Measurements from ENCODE around the gene USP6NL. TPM values are rescaled to one million over a fixed set of nuclear protein-coding genes. Genes with fewer than 3 reads are reported as not detected.

Gene USP6NL
- total RNA-seq, 4 donors from 2014 or later: 13.9 to 17.1 (median 15.8) TPM

DNA sequence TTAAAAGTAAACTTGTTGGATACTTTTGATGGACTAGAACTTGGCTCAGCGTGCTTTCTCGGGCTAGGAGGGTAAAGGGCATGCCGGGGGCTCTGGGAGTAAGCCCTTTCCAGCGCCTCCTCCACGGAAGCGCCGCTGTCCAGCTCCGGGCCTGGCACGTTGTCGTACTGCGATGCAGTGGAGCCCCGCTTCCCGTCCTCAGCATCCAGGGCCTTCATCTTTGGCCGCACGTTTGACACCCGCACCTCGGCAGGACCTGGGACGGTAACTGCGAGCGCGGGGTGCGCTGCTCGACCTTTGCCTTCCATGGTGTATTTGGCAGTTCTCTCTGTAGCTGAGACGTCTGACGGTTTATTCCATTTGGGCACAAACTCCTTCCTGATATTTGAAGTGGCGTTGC is 148.3 kb downstream of the USP6NL start:
- no peak for TF ChIP-seq CTCF (IDR thresholded peaks at IDR 0.05)
- ATAC-seq (ENCODE audit: low FRiP score) (no peak), DNase-seq (ENCODE audit: low spot score) (no peak)

DNA sequence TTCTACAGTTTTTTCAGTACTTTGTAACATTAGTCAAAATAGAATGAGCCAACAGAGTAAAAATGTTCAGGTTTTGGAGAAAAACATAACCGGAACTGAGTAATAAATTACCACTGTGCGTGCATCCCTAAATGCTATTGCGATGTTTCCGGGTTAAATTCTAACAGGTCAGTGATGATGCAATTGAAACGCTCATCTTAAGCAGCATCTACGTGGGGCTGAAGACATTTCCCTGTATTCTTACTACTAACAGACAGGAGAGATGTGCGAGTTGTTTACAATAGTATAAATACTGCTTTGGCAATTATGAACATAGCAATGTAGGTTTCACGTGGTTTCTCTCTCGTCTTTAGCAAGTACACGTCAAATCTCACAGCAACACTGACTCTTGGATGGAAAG is 149.4 kb downstream of the USP6NL start:
- no peak for TF ChIP-seq CTCF (IDR thresholded peaks at IDR 0.05)
- no peak for DNase-seq (ENCODE audit: low spot score)
- no peak for ATAC-seq (ENCODE audit: low FRiP score)

- DNase-seq (ENCODE audit: low spot score) (no peak), ATAC-seq (ENCODE audit: low FRiP score) (no peak)
- no peak for TF ChIP-seq CTCF (IDR thresholded peaks at IDR 0.05)
Observed at GRCh38 chr10:11457336-11457735, 154.1 kb downstream of the USP6NL start.

DNA sequence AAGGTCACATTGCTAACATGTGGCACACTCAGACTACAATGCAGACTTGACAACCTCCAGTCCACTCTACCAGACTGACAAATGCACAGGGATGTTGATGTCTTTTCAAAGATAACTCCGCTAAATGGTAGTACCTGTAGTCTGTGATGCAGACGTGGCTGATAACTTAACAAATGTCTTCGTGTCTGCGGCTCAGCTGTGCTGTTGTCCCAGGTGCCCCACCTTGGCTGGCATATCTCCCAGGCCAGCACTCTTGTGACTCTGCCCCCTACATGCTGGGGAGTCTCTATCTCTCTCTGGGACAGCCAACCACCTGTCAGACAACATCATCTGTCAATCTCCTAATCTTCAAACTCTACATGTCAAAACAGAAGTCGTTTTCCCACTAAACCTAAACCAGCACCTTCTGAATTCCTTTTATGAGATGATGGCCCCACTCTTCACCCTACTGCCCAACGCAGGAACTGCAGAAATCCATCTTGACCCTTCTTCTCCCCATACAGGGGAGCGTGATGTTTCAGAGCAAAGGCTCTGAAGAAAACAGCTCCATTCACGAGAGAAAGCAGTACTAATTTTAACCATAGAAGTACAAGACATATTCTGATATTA is 156.4 kb downstream of the USP6NL start:
- DNase-seq (ENCODE audit: low spot score) (no peak), ATAC-seq (ENCODE audit: low FRiP score) (no peak)
- no peak for TF ChIP-seq CTCF (IDR thresholded peaks at IDR 0.05)

- ATAC-seq (ENCODE audit: low FRiP score): no peak
- TF ChIP-seq CTCF (IDR thresholded peaks at IDR 0.05): no peak
- DNase-seq (ENCODE audit: low spot score): no peak
Observed at GRCh38 chr10:11454160-11454559, 157.3 kb downstream of the USP6NL start.

- ATAC-seq (ENCODE audit: low FRiP score) (no peak), DNase-seq (ENCODE audit: low spot score) (no peak)
- TF ChIP-seq CTCF (IDR thresholded peaks at IDR 0.05): no peak
Observed at GRCh38 chr10:11451640-11452260, 159.7 kb downstream of the USP6NL start.

DNA sequence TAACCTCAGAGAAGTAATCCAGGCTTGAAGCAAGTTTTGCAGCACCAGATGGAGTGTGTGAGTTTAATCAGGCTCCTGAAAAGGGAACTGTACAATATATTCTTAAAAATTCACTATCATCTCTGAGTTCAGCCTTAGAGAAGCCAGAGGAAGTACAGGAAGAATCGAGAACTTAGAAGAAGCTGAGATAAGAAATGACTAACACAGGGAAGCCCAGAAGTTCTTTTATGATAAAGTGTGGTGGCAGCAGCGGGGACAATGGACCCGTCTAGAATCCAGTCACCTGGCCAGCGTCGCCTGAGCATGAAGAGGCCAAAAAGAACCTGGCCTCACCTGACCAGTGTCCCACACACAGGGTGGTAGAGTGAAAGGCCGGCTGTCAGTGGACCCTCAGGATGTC is 161.0 kb downstream of the USP6NL start:
- no peak for ATAC-seq (ENCODE audit: low FRiP score)
- TF ChIP-seq CTCF (IDR thresholded peaks at IDR 0.05): no peak

More for the DNA sequence above, 161.0 kb downstream of the USP6NL start:
- DNase-seq (ENCODE audit: low spot score): no peak

Data from omental fat pad (tissue), 4 donors.